GM19324 (cell line): Measurements from ENCODE around the gene CCDC28B.

Experiments
- ATAC-seq: cut with Tn5 transposase; IDR thresholded peaks from one replicate; pipeline ENCODE4 v1.9.1; 2021; ENCODE audit warnings: mild to moderate bottlenecking, moderate library complexity; ENCODE audit not compliant: unreplicated experiment, low FRiP score

CCDC28B gene

GRCh38 chr1:32249831-32250525, 49.6 kb downstream of the CCDC28B start:
- peak; percentile 54 for ATAC-seq

DNA sequence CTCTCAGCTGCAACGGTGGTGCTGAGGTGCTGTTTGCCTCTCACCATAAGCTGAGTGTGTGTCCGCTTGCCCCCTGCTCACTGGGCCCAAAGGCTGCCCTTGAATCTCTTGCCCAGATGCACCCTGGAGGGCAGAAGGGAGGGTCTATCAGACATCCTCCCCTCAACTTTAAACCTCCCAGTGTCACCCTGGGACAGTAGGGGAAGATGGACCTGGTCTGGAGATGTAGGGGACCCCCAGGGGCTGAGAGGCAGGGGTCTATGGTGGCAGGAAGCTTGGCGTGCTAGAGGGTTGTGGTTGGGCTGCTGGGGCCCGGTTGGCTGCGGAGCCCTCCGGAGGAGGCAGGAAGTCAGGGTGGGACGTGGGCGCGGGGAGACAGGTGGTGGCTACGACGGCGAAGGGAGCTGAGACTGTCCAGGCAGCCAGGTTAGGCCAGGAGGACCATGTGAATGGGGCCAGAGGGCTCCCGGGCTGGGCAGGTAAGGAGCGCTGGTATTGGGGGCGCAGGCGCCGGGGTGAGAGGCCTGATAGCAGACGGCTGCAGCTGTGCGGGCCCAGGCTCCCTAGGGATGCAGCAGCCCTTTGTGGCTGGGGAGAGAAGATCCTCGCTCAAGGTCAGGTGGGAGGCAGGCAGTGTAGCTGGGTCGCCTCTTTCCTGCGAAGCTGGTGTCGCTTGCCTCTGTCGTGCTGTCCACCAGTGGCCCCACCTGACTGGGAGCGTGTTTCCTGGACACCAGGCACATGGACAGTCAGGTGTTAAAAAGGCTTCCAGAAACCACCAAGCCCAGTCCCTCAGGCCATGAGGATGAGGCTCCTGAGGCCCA, 50.7 kb downstream of the CCDC28B start, which contains the start of gene LCK:
Gene LCK (plus strand): TSS at position 373 of the 824 bp plus-strand sequence. CDS start 23,065 bp downstream, outside the sequence.
- ATAC-seq: no peak
